ENCODE data around the gene ECT2. TPM values are rescaled to one million over a fixed set of nuclear protein-coding genes. Genes with fewer than 3 reads are reported as not detected.

Gene ECT2
- total RNA-seq, 2 experiments from 2014 or later = 51.5 to 66.1 TPM

GRCh38 chr3:172832983-172833382, 82.5 kb downstream of the ECT2 start:
- no peaks in the 10 kb centered on the region for H3K9me2 ChIP-seq (ENCODE audit: insufficient read depth, low read length)
- no peak overlapping the region for H3K4me2 ChIP-seq (ENCODE audit: low read length)
- H3K27ac ChIP-seq (ENCODE audit: low read depth, low read length, poor library complexity, severe bottlenecking) = no peak overlapping the region
- no peaks in the 10 kb centered on the region for H3K9me3 ChIP-seq (ENCODE audit: low read length)
- H2AFZ ChIP-seq (ENCODE audit: low read length) = no peak overlapping the region
- no peak overlapping the region for H3K4me3 ChIP-seq (ENCODE audit: low read depth, low read length, poor library complexity, severe bottlenecking)
- no peaks in the 10 kb centered on the region for H3K36me3 ChIP-seq (ENCODE audit: insufficient read depth, low read length)
- intact Hi-C loops (cut with micrococcal nuclease; ENCODE audit: unreplicated experiment) = loop anchor here (10.0 kb wide), 2 partner anchors 212 to 442 kb away; no protein-coding TSS in a partner anchor
- no TSS peak for BruUV-seq (replicated peaks)
- no peaks in the 10 kb centered on the region for H4K20me1 ChIP-seq (ENCODE audit: insufficient read depth, low read length)
- no peak for TF ChIP-seq EZH2phosphoT487 (IDR thresholded peaks at IDR 0.05; ENCODE audit: borderline replicate concordance, low read depth, low read length)
- TF ChIP-seq, protein P1, sequence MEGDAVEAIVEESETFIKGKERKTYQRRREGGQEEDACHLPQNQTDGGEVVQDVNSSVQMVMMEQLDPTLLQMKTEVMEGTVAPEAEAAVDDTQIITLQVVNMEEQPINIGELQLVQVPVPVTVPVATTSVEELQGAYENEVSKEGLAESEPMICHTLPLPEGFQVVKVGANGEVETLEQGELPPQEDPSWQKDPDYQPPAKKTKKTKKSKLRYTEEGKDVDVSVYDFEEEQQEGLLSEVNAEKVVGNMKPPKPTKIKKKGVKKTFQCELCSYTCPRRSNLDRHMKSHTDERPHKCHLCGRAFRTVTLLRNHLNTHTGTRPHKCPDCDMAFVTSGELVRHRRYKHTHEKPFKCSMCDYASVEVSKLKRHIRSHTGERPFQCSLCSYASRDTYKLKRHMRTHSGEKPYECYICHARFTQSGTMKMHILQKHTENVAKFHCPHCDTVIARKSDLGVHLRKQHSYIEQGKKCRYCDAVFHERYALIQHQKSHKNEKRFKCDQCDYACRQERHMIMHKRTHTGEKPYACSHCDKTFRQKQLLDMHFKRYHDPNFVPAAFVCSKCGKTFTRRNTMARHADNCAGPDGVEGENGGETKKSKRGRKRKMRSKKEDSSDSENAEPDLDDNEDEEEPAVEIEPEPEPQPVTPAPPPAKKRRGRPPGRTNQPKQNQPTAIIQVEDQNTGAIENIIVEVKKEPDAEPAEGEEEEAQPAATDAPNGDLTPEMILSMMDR (conservative IDR thresholded peaks at IDR 0.05; ENCODE audit: low read length) = no peak
- no peaks in the 10 kb centered on the region for H3K4me1 ChIP-seq (ENCODE audit: insufficient read depth, low read length, poor library complexity, severe bottlenecking)
- no peaks in the 10 kb centered on the region for H3K79me2 ChIP-seq (ENCODE audit: insufficient read depth, low read depth, low read length)
- ChIA-PET CTCF (ENCODE audit: unreplicated experiment) (no interaction called here), POLR2A (interaction anchor here (0.8 kb wide), 1 partner anchor 10 kb away, joined by 3 read pairs; no protein-coding TSS in a partner anchor)
- no peak for DNase-seq (ENCODE audit: low spot score)

- intact Hi-C loops (cut with micrococcal nuclease; ENCODE audit: unreplicated experiment) = loop anchor here (10.0 kb wide), 2 partner anchors 208 to 438 kb away; no protein-coding TSS in a partner anchor
- H3K79me2 ChIP-seq (ENCODE audit: insufficient read depth, low read depth, low read length) = no peaks in the 10 kb centered on the region
- ChIA-PET CTCF (ENCODE audit: unreplicated experiment) (no interaction called here), POLR2A (no interaction called here)
- no peak overlapping the region for H3K4me3 ChIP-seq (ENCODE audit: low read depth, low read length, poor library complexity, severe bottlenecking)
- no peak overlapping the region for H3K27ac ChIP-seq (ENCODE audit: low read depth, low read length, poor library complexity, severe bottlenecking)
- H3K9me3 ChIP-seq (ENCODE audit: low read length) = no peaks in the 10 kb centered on the region
- H3K9me2 ChIP-seq (ENCODE audit: insufficient read depth, low read length) = no peaks in the 10 kb centered on the region
- H3K4me1 ChIP-seq (ENCODE audit: insufficient read depth, low read length, poor library complexity, severe bottlenecking) = no peaks in the 10 kb centered on the region
- no peak overlapping the region for H3K4me2 ChIP-seq (ENCODE audit: low read length)
- no peak for TF ChIP-seq EZH2phosphoT487 (IDR thresholded peaks at IDR 0.05; ENCODE audit: borderline replicate concordance, low read depth, low read length)
- TF ChIP-seq, protein P1 (conservative IDR thresholded peaks at IDR 0.05; ENCODE audit: low read length) = peak; percentile 89
- H4K20me1 ChIP-seq (ENCODE audit: insufficient read depth, low read length) = no peaks in the 10 kb centered on the region
- peak; percentile 50 for DNase-seq (ENCODE audit: low spot score)
- H2AFZ ChIP-seq (ENCODE audit: low read length) = no peak overlapping the region
- no TSS peak for BruUV-seq (replicated peaks)
- H3K36me3 ChIP-seq (ENCODE audit: insufficient read depth, low read length) = no peaks in the 10 kb centered on the region
Observed at GRCh38 chr3:172836390-172836997, 86.0 kb downstream of the ECT2 start.

GRCh38 chr3:172839679-172840078, 89.2 kb downstream of the ECT2 start:
- CTCF ChIA-PET (ENCODE audit: unreplicated experiment) = no interaction called here

More at GRCh38 chr3:172839679-172840078, 89.2 kb downstream of the ECT2 start:
- Histone ChIP-seq H3K9me2 (ENCODE audit: insufficient read depth, low read length) (no peaks in the 10 kb centered on the region), H3K4me3 (ENCODE audit: low read depth, low read length, poor library complexity, severe bottlenecking) (no peak overlapping the region), H3K9me3 (ENCODE audit: low read length) (no peaks in the 10 kb centered on the region), H4K20me1 (ENCODE audit: insufficient read depth, low read length) (no peaks in the 10 kb centered on the region), H3K27ac (ENCODE audit: low read depth, low read length, poor library complexity, severe bottlenecking) (no peak overlapping the region), H3K36me3 (ENCODE audit: insufficient read depth, low read length) (no peaks in the 10 kb centered on the region), H2AFZ (ENCODE audit: low read length) (no peak overlapping the region), H3K79me2 (ENCODE audit: insufficient read depth, low read depth, low read length) (no peaks in the 10 kb centered on the region), H3K4me2 (ENCODE audit: low read length) (no peak overlapping the region), H3K4me1 (ENCODE audit: insufficient read depth, low read length, poor library complexity, severe bottlenecking) (no peaks in the 10 kb centered on the region)
- POLR2A ChIA-PET = interaction anchor here (1.1 kb wide), 1 partner anchor 12 kb away, joined by 3 read pairs; no protein-coding TSS in a partner anchor
- no peak for DNase-seq (ENCODE audit: low spot score)
- intact Hi-C loops (cut with micrococcal nuclease; ENCODE audit: unreplicated experiment) = loop anchor here (10.0 kb wide), 2 partner anchors 205 to 435 kb away; no protein-coding TSS in a partner anchor
- no TSS peak for BruUV-seq (replicated peaks)
- TF ChIP-seq, protein P1 (conservative IDR thresholded peaks at IDR 0.05; ENCODE audit: low read length) = no peak
- no peak for TF ChIP-seq EZH2phosphoT487 (IDR thresholded peaks at IDR 0.05; ENCODE audit: borderline replicate concordance, low read depth, low read length)

All from OCI-LY7 (cell line).